Skeletal muscle tissue (tissue), 4 donors: ENCODE results near the gene ADAM12. TPM values are rescaled to one million over a fixed set of nuclear protein-coding genes. Genes with fewer than 3 reads are reported as not detected.
A peak's percentile ranks its signal among the peaks of the same experiment; 100 is the strongest.

Experiments used
- H3K27ac ChIP-seq: one replicate; pipeline ENCODE4 v1.7.0; 2013; ENCODE audit warnings: mild to moderate bottlenecking, low read depth, low read length, inconsistent platforms
- H3K27me3 ChIP-seq, 3 donors: one replicate each; pipeline ENCODE4 v1.7.0; 2013; ENCODE audit warnings: low read length in 3 of 3; ENCODE audit not compliant: control insufficient read depth in 3 of 3, insufficient read depth in 3 of 3
- H3K36me3 ChIP-seq, 3 donors: one replicate each; pipeline ENCODE4 v1.7.0; 2013; ENCODE audit warnings: low read length in 3 of 3; ENCODE audit not compliant: control insufficient read depth in 3 of 3, insufficient read depth in 3 of 3
- H3K4me1 ChIP-seq, 3 donors: one replicate each; pipeline ENCODE4 v1.7.0; 2013; ENCODE audit warnings: low read length in 3 of 3, mild to moderate bottlenecking in 3 of 3; ENCODE audit not compliant: control insufficient read depth in 3 of 3, insufficient read depth in 3 of 3
- H3K4me3 ChIP-seq, 3 donors: one replicate each; pipeline ENCODE4 v1.7.0; 2013; ENCODE audit warnings: low read length in 3 of 3
- H3K9ac ChIP-seq, 3 donors: one replicate each; pipeline ENCODE4 v1.7.0; 2013; ENCODE audit warnings: low read length in 3 of 3, mild to moderate bottlenecking in 3 of 3, moderate library complexity in 2 of 3, low read depth in 1 of 3
- H3K9me3 ChIP-seq, 3 donors: one replicate each; pipeline ENCODE4 v1.7.0; 2013; ENCODE audit warnings: low read length in 3 of 3; ENCODE audit not compliant: control insufficient read depth in 3 of 3
- total RNA-seq: library from RNA; depleted of rRNA; stranded (reverse); fragments of >200 nt; gene quantifications from one replicate; pipeline ENCODE4 v1.2.3, GENCODE V29; 2014
- donor health status: Osteomylitis.

ADAM12 gene
- total RNA-seq, 1 donor from 2014 or later = 13.0 TPM

DNA sequence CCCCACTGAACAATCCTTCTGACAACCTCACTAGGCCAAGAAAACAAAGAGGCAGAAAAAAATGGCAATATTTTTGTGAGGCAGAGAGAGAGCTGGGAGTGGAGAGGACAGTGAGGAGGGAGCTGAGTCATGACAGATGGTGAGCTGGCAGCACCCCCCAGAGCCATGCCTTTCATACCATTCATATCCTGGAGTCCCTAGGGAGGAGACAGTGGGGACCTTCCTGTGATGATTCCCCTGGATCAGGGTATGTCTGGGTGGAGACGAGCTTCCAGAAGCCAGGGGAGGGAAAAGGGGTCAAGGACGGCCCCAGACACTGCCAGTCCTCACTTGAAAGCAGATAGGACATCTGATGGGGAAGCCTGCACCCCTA is 160.5 kb downstream of the ADAM12 start:
- no peak overlapping the region for H3K4me3 ChIP-seq
- H3K9me3 ChIP-seq = no peaks in the 10 kb centered on the region
- no peak overlapping the region for H3K9ac ChIP-seq
- peaks cover 0 to 11% (median 0%) of the 10 kb centered on the region in 3 donors for H3K4me1 ChIP-seq
- H3K36me3 ChIP-seq = no peaks in the 10 kb centered on the region
- H3K27ac ChIP-seq = no peak overlapping the region
- peaks cover 0 to 10% (median 3%) of the 10 kb centered on the region in 3 donors for H3K27me3 ChIP-seq

DNA sequence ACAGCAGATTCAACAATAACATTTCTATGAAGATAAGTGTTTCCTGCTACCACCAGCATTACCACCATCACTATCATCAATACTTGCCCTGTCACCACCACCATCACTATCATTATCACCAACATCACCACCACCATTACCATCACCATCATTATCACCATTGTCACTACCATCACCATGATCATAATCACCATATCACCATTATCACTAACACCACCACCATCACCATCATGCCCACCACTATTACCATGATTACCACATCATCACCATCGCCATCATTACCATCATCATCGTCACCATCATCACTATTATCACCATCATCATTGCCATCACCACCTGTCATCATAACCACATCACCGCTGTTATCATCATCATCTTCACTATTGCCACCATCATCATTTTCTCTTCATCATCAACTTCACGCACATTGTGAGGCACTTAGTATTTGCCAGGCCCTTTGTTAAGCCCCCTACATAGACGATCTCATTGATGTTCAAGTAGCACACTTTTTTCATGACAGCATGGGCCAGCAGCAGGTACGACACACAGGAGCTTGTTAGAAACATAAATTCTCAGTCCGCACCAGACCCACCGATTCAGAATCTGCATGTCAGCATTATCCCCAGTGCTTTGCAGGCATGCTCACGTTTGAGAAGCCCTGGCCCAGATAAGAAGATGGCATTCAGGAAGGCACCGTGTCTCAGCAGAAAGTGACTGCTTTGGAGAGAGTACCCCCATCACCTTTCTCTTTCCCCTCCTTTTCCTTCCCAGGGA is 161.1 kb downstream of the ADAM12 start:
- Histone ChIP-seq H3K4me1 (peaks cover 0 to 11% (median 0%) of the 10 kb centered on the region in 3 donors), H3K27me3 (peaks cover 0 to 10% (median 3%) of the 10 kb centered on the region in 3 donors), H3K9ac (no peak overlapping the region)

DNA sequence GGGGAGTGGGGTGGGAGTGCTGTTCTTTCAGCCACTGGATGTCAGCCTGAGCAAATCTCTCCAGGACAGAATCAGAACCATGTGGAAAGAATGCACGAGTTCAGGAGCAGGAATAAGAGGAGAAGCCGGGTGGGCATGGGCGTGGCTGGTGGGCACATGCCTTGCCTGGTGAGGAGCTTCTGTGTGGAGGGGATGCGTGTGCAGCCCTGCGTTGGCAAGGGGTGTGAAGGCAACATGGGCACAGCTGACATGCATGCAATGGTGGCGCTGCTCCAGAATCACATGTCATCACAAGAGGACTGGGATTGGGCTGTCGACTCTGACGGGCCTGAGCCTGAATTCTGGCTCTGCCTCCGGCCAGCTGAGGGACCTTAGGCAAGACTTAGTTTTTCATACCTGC is 162.1 kb downstream of the ADAM12 start:
- no peak overlapping the region for H3K4me3 ChIP-seq
- no peak overlapping the region for H3K9ac ChIP-seq
- no peaks in the 10 kb centered on the region for H3K36me3 ChIP-seq
- H3K4me1 ChIP-seq = peaks cover 0 to 11% (median 0%) of the 10 kb centered on the region in 3 donors
- H3K9me3 ChIP-seq = no peaks in the 10 kb centered on the region
- H3K27ac ChIP-seq = no peak overlapping the region
- peaks cover 0 to 10% (median 3%) of the 10 kb centered on the region in 3 donors for H3K27me3 ChIP-seq

More for the DNA sequence above, 161.1 kb downstream of the ADAM12 start:
- no peak overlapping the region for H3K27ac ChIP-seq
- H3K4me3 ChIP-seq = no peak overlapping the region
- no peaks in the 10 kb centered on the region for H3K36me3 ChIP-seq
- H3K9me3 ChIP-seq = no peaks in the 10 kb centered on the region

DNA sequence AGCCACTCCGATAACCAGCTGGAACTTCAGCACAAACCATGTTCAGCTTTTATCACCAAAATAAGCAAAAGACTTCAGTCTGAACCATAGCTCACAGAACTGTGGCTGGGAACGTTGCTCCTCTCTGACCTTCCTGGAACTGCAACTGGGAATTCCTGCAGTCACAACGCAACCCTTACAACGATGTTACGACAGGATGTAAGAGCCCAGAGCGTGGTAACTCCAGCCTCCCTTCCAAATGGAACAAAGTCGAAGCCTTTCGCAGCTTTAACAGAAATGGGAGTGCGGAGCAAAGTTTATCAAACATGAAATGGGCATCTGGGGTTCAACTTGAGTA is 162.6 kb downstream of the ADAM12 start:
- Histone ChIP-seq H3K36me3 (no peaks in the 10 kb centered on the region), H3K9me3 (no peaks in the 10 kb centered on the region), H3K4me3 (no peak overlapping the region), H3K9ac (no peak overlapping the region), H3K27ac (no peak overlapping the region), H3K27me3 (peaks cover 0 to 10% (median 3%) of the 10 kb centered on the region in 3 donors), H3K4me1 (peaks cover 0 to 11% (median 0%) of the 10 kb centered on the region in 3 donors)

DNA sequence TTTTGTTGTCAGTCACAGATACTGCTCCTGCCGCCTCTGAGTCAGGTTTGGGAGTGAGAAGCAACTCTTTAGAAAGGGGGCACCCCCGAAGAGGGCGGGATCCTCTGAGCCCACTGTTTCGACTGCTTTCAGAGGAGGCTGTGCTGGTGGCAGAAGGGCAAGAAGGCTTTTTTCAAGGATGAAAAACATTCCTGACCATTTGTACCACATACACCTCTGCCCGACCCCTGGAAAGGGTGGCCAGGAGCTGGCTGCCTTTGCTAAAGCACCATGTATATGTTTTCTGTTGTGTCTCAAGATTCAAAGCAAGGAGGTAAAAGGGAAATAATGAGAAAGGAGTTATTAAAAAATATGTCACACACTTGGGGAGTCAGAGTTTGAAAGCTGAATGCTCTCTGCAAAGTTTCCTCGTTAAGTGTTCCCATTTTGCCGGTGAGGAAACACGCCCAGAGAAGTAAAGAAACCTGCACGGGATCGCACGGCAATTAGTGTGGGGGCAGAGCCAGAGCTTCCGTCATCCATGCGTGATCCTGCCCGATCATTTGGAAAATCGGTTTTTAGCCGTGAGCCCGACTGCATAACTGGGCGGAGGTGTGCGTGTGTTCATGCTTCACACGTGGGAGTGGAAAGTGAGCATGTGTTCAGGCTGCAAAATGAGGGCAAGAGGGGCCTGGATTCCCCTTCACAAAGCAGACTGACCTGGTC is 163.2 kb downstream of the ADAM12 start:
- H3K9ac ChIP-seq = no peak overlapping the region
- H3K4me1 ChIP-seq = peaks cover 0 to 11% (median 0%) of the 10 kb centered on the region in 3 donors
- peaks cover 0 to 10% (median 3%) of the 10 kb centered on the region in 3 donors for H3K27me3 ChIP-seq
- no peaks in the 10 kb centered on the region for H3K9me3 ChIP-seq
- no peak overlapping the region for H3K27ac ChIP-seq
- H3K36me3 ChIP-seq = no peaks in the 10 kb centered on the region
- H3K4me3 ChIP-seq = no peak overlapping the region

DNA sequence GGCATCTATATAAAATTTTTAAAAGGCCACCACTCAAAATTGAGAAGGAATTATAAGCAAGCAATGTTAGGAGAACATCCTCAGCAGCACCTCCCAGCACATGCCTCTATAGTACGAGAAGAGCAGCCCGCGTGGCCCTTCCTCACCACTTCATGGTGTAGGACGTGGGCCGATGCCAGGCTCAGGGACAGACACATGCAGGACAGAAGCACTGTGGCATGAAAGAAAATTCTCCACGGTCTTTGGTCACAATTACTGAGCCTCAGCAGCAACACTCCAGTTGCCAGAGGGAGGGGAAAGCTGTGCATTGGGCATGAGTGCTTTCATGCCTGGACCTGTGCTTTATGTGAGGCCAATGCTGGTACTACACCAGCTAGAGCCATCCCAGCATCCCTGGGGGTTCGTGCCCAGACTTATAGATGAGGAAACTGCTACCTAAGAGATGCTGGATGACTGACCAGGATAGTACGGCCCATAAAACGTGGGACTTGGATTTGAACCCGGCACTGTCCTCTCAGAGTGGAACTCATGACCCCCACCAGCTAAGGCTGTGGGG is 164.7 kb downstream of the ADAM12 start:
- Histone ChIP-seq H3K4me3 (no peak overlapping the region), H3K9ac (no peak overlapping the region), H3K27ac (peak overlapping the region; percentile 60), H3K36me3 (no peaks in the 10 kb centered on the region), H3K9me3 (no peaks in the 10 kb centered on the region), H3K4me1 (peaks cover 0 to 11% (median 0%) of the 10 kb centered on the region in 3 donors), H3K27me3 (peaks cover 0 to 10% (median 3%) of the 10 kb centered on the region in 3 donors)

DNA sequence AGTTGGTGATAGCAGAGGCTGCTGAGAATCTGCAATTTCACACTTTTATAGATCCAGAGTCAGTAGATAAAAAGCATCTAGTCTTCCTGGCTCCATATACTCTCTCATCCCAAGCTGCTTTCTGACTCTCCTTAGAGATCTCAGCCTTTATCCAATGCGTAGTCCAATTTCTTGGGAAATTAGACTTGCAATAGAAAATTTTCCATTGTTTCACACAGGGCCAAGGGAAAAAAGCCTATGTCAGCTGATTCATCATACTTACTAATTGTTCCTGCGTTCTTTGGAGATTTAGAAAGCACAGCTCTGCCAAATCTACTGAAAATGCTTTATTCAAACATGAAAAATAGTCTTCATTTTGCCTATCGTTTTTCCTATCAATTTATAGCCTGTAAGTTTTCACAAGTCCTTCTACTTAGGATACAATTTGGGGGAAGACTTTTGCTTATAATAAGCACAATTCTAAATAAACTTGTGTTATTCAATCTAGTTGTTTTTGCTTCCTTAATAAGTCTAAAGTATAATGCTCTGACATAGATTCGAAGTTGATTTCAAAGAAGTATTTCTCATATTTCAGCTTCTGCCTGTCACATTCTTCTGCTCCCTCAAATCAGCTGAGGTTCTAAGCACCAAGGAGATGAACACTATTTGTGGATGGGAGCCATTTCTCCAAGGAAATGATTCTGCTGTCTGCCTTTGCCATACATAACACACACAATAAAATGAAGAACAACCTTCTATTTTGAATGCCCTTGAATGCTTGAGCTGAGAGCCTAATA is 165.4 kb downstream of the ADAM12 start:
- no peak overlapping the region for H3K4me3 ChIP-seq
- peaks cover 0 to 10% (median 3%) of the 10 kb centered on the region in 3 donors for H3K27me3 ChIP-seq
- peak overlapping the region; percentile 60 for H3K27ac ChIP-seq
- H3K9me3 ChIP-seq = no peaks in the 10 kb centered on the region
- no peak overlapping the region for H3K9ac ChIP-seq
- peaks cover 0 to 11% (median 0%) of the 10 kb centered on the region in 3 donors for H3K4me1 ChIP-seq
- H3K36me3 ChIP-seq = no peaks in the 10 kb centered on the region

DNA sequence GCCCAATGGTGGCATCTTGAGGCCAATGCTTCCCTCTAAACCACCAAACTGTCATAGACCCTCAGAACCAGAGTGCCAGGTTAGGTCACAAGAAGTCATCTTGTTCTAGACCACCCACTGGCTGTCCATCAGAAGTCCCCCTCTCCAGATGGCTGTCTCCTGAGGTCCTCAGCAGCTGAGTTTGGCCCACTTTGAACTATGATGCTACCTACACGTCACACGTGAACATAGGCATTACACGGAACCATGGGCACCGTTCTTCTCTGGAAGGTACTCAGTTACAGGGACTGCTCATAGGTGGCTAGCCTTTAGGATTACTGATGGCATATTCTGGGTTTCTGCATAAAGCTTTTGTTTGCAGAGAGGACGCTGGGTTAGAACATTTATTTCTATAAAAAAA is 166.4 kb downstream of the ADAM12 start:
- Histone ChIP-seq H3K36me3 (no peaks in the 10 kb centered on the region), H3K9me3 (no peaks in the 10 kb centered on the region), H3K4me1 (peaks cover 0 to 11% (median 0%) of the 10 kb centered on the region in 3 donors), H3K4me3 (no peak overlapping the region), H3K27ac (no peak overlapping the region), H3K27me3 (peaks cover 0 to 10% (median 3%) of the 10 kb centered on the region in 3 donors), H3K9ac (no peak overlapping the region)

DNA sequence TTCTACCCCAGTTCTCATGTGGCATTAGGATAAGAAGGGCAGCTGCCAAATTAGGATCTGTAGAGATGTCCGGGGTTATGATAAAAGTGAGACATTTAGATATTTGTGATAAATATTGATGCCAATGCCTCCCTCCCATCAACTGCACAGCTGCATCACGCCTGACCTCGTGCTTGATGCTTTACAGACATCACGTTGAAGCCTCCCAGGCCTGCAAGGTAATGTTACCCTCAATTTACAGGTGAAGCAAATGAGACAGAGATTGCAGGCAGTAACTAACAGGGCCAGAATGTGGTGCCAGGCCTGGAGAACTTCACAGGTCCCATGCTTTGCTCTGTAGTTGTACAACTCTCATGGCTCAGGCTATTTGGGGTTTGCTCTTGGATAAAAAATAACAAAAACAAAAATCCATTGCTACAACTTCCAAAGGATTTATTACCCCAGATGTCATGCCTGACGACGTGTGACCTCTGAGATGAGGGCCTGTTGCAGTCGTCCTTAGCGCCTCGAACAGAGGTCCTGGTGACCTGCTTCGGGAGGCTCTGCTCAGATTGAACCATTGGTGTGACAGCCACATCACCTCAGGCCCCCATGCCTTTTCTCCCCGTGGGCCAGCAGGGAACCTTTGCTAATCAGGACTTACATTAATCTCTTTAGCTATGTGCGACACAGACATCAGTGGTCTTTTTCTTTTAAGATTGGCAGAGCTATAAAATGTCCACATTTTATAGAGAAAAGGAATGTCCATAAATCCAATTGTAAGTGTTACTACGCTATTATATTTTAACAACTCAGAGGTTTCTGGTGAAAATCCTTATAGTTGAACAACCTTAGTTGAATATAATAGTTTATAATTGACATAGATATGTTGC is 169.3 kb downstream of the ADAM12 start:
- H3K9ac ChIP-seq = no peak overlapping the region
- peaks cover 0 to 8% (median 0%) of the 10 kb centered on the region in 3 donors for H3K4me1 ChIP-seq
- H3K27me3 ChIP-seq = peaks cover 0 to 7% (median 1%) of the 10 kb centered on the region in 3 donors
- no peaks in the 10 kb centered on the region for H3K9me3 ChIP-seq
- no peaks in the 10 kb centered on the region for H3K36me3 ChIP-seq
- H3K4me3 ChIP-seq = no peak overlapping the region
- no peak overlapping the region for H3K27ac ChIP-seq
